HCT116 (cell line): ENCODE data around the gene GALNT2. TPM values are rescaled to one million over a fixed set of nuclear protein-coding genes. Genes with fewer than 3 reads are reported as not detected.

Experiments
- ATAC-seq: fragments of 200-7000 bp; cut with Tn5 transposase; 2 replicates; pipeline ENCODE4 v1.9.1; 2020; ENCODE audit warnings: mild to moderate bottlenecking, moderate library complexity
- BruUV-seq: library from RNA; stranded (reverse); fragments of 400-500 nt; replicated peaks from 2 replicates; lab custom pipeline; 2021; lab: Mats Ljungman, UMichigan
- CTCF ChIA-PET: fragments of 300-600 bp; sonication (Branson Sonifier 250); formaldehyde crosslinking; loops from one replicate; lab custom pipeline; 2021; ENCODE audit warnings: antibody characterized with exemption; lab: Charles Lee
- POLR2A ChIA-PET: fragments of 300-600, 350-600 bp; sonication (Branson Sonifier 250); formaldehyde crosslinking; loops from one replicate; lab custom pipeline; 2021; ENCODE audit warnings: antibody characterized with exemption; lab: Charles Lee
- RAD21 ChIA-PET, 2 experiments: fragments of 300-600 bp; sonication (Branson Sonifier 250); formaldehyde crosslinking; loops; one replicate each; lab custom pipeline; 2023; ENCODE audit warnings: low total read pairs in 2 of 2; ENCODE audit not compliant: uncharacterized antibody in 2 of 2, unreplicated experiment in 2 of 2, low non-redundant PET in 1 of 2; lab: Charles Lee
- DNase-seq: peaks from one replicate; pipeline ENCODE4 v3.0.0-alpha.2; 2010; ENCODE audit warnings: low read depth, low spot score
- H2AFZ ChIP-seq: fragments of 200-600 bp; shearing (Covaris generic), sonication (generic); 2 replicates; pipeline ENCODE4 v1.6.1; 2017; ENCODE audit warnings: low read depth, mixed run types, mixed read lengths, antibody characterized with exemption, low read length; ENCODE audit not compliant: poor library complexity, severe bottlenecking
- H3K27ac ChIP-seq: 2 replicates; pipeline ENCODE4 v1.5.1; 2012; ENCODE audit warnings: low read depth, low read length
- H3K27me3 ChIP-seq: fragments of 200-600 bp; sonication (generic); 2 replicates; pipeline ENCODE4 v1.6.1; 2016; ENCODE audit warnings: mixed run types, low read length, mixed read lengths; ENCODE audit not compliant: insufficient read depth
- H3K36me3 ChIP-seq, 2 experiments: fragments of 200-500 bp in 1 of 2; fragments of 200-600 bp in 1 of 2; sonication (Bioruptor generic) in 1 of 2; sonication (generic) in 1 of 2; 2 replicates each; pipeline versions ENCODE4 v1.5.1 to v1.6.1; 2014 to 2016; ENCODE audit warnings: low read length in 2 of 2, inconsistent platforms in 1 of 2, mixed read lengths in 1 of 2, mixed run types in 1 of 2; ENCODE audit not compliant: insufficient read depth in 2 of 2, control insufficient read depth in 1 of 2
- H3K4me1 ChIP-seq, 2 experiments: fragments of 200-600 bp in 1 of 2; sonication (generic) in 1 of 2; 2 replicates each; pipeline versions ENCODE4 v1.5.1 to v1.6.1; 2012 to 2017; ENCODE audit warnings: low read length in 2 of 2, inconsistent platforms in 1 of 2, mild to moderate bottlenecking in 1 of 2, mixed read lengths in 1 of 2, mixed run types in 1 of 2, moderate library complexity in 1 of 2; ENCODE audit not compliant: insufficient read depth in 2 of 2, control insufficient read depth in 1 of 2
- H3K4me2 ChIP-seq: fragments of 200-600 bp; sonication (generic); 2 replicates; pipeline ENCODE4 v1.6.1; 2017; ENCODE audit warnings: mixed run types, low read length, mixed read lengths
- H3K4me3 ChIP-seq, 2 experiments: fragments of 200-600 bp in 1 of 2; sonication (generic) in 1 of 2; replicated peaks in 1 of 2; 2 replicates each; pipeline ENCODE4 v1.5.1; 2011 to 2016; ENCODE audit warnings: low read length in 2 of 2, control low read depth in 1 of 2, low read depth in 1 of 2, mild to moderate bottlenecking in 1 of 2, mixed read lengths in 1 of 2, mixed run types in 1 of 2
- H3K79me2 ChIP-seq: fragments of 200-600 bp; sonication (generic); 2 replicates; pipeline ENCODE4 v1.6.1; 2017; ENCODE audit warnings: mild to moderate bottlenecking, mixed run types, low read length, moderate library complexity, mixed read lengths; ENCODE audit not compliant: insufficient read depth
- H3K9ac ChIP-seq: fragments of 200-600 bp; sonication (generic); 2 replicates; pipeline ENCODE4 v1.6.1; 2016; ENCODE audit warnings: low read length, mixed read lengths
- H3K9me2 ChIP-seq: fragments of 200-600 bp; sonication (generic), shearing (Covaris generic); 2 replicates; pipeline ENCODE4 v1.6.1; 2017; ENCODE audit warnings: mixed run types, mild to moderate bottlenecking, moderate library complexity; ENCODE audit not compliant: insufficient read depth
- H3K9me3 ChIP-seq, 2 experiments: fragments of 200-500 bp in 1 of 2; fragments of 200-600 bp in 1 of 2; sonication (Bioruptor generic) in 1 of 2; sonication (generic) in 1 of 2; 2 replicates each; pipeline ENCODE4 v1.6.1; 2014 to 2017; ENCODE audit warnings: low read length in 2 of 2, mixed read lengths in 2 of 2, inconsistent platforms in 1 of 2, low read depth in 1 of 2, mild to moderate bottlenecking in 1 of 2, mixed run types in 1 of 2, moderate library complexity in 1 of 2; ENCODE audit not compliant: control insufficient read depth in 1 of 2, insufficient read depth in 1 of 2
- H4K20me1 ChIP-seq: fragments of 200-600 bp; sonication (generic), shearing (Covaris generic); 2 replicates; pipeline ENCODE4 v1.6.1; 2017; ENCODE audit warnings: mixed run types, mild to moderate bottlenecking, moderate library complexity; ENCODE audit not compliant: insufficient read depth
- CBX3 ChIP-seq: IDR thresholded peaks from 2 replicates; pipeline ENCODE4 v1.6.1; 2012; ENCODE audit warnings: low read depth
- CEBPB ChIP-seq: IDR thresholded peaks from 2 replicates; pipeline ENCODE4 v1.6.1; 2012; ENCODE audit warnings: low read depth
- CTCF ChIP-seq, 3 experiments: fragments of 200-600 bp in 1 of 3; sonication (generic) in 1 of 3; IDR thresholded peaks in 2 of 3; conservative IDR thresholded peaks in 1 of 3; 2 replicates each; pipeline ENCODE4 v1.5.1; 2012 to 2017; ENCODE audit warnings: low read depth in 2 of 3, low read length in 2 of 3, antibody characterized with exemption in 1 of 3, borderline replicate concordance in 1 of 3, control low read depth in 1 of 3, mild to moderate bottlenecking in 1 of 3, mixed read lengths in 1 of 3, mixed run types in 1 of 3, moderate library complexity in 1 of 3; ENCODE audit not compliant: insufficient read depth in 1 of 3
- EGR1 ChIP-seq: IDR thresholded peaks from 2 replicates; pipeline ENCODE4 v1.6.1; 2012; ENCODE audit warnings: low read depth
- ELF1 ChIP-seq: IDR thresholded peaks from 2 replicates; pipeline ENCODE4 v1.6.1; 2012; ENCODE audit warnings: low read depth, borderline replicate concordance
- EZH2 ChIP-seq: fragments of 200-600 bp; sonication (generic); IDR thresholded peaks from 2 replicates; pipeline ENCODE4 v1.6.1; 2017; ENCODE audit warnings: antibody characterized with exemption, mixed run types
- EZH2phosphoT487 ChIP-seq: fragments of 200-600 bp; IDR thresholded peaks from 2 replicates; pipeline ENCODE4 v1.6.1; 2018; ENCODE audit warnings: antibody characterized with exemption, borderline replicate concordance
- JUND ChIP-seq: IDR thresholded peaks from 2 replicates; pipeline ENCODE4 v1.6.1; 2012
- POLR2A ChIP-seq: IDR thresholded peaks from 2 replicates; pipeline ENCODE4 v1.7.0; 2011; ENCODE audit warnings: borderline replicate concordance; ENCODE audit not compliant: insufficient read depth, insufficient read length; ENCODE audit errors: extremely low read depth
- POLR2AphosphoS5 ChIP-seq: IDR thresholded peaks from 2 replicates; pipeline ENCODE4 v1.6.1; 2011; ENCODE audit warnings: mild to moderate bottlenecking, low read depth, low read length, moderate library complexity
- REST ChIP-seq: IDR thresholded peaks from 2 replicates; pipeline ENCODE4 v1.6.1; 2012; ENCODE audit warnings: low read depth
- SIN3A ChIP-seq: IDR thresholded peaks from 2 replicates; pipeline ENCODE4 v1.6.1; 2012; ENCODE audit warnings: low read depth
- SP1 ChIP-seq: IDR thresholded peaks from 2 replicates; pipeline ENCODE4 v1.6.1; 2012; ENCODE audit warnings: low read depth
- SRF ChIP-seq: IDR thresholded peaks from 2 replicates; pipeline ENCODE4 v1.6.1; 2012; ENCODE audit warnings: low read depth
- TCF7L2 ChIP-seq: IDR thresholded peaks from 2 replicates; pipeline ENCODE4 v1.7.0; 2011; ENCODE audit warnings: borderline replicate concordance, inconsistent platforms; ENCODE audit not compliant: insufficient read depth, insufficient read length; ENCODE audit errors: extremely low read depth
- YY1 ChIP-seq: IDR thresholded peaks from 2 replicates; pipeline ENCODE4 v1.6.1; 2011; ENCODE audit warnings: low read length, low read depth, moderate library complexity, mild to moderate bottlenecking; ENCODE audit not compliant: insufficient replicate concordance; ENCODE audit errors: extremely low read depth
- ZBTB33 ChIP-seq: IDR thresholded peaks from 2 replicates; pipeline ENCODE4 v1.6.1; 2011; ENCODE audit warnings: mild to moderate bottlenecking, low read length, moderate library complexity; ENCODE audit not compliant: insufficient replicate concordance; ENCODE audit errors: extremely low read depth
- ZFX ChIP-seq: fragments of 450-650 bp; IDR thresholded peaks from 2 replicates; pipeline ENCODE4 v1.6.1; 2017
- ZNF274 ChIP-seq: fragments of 200-500 bp; sonication (Bioruptor generic); IDR thresholded peaks from 2 replicates; pipeline ENCODE4 v1.6.1; 2014; ENCODE audit warnings: mild to moderate bottlenecking, low read depth, low read length, inconsistent platforms
- intact Hi-C: fragments of 100-400 bp; cut with micrococcal nuclease; formaldehyde crosslinking; loops from 2 replicates; pipeline ENCODE4 v1.10.0; 2022
- total RNA-seq: library from RNA; stranded (reverse); gene quantifications from one replicate; pipeline ENCODE4 v1.2.1, GENCODE V29; 2021; ENCODE audit not compliant: unreplicated experiment

GALNT2 gene
- total RNA-seq, 1 experiment from 2014 or later = 40.8 TPM

GRCh38 chr1:230130172-230130944 lies 63.3 kb downstream of the GALNT2 start:
- Histone ChIP-seq H3K79me2 (no peaks in the 10 kb centered on the region), H3K4me1 (peaks cover 7 to 20% of the 10 kb centered on the region in 2 experiments), H4K20me1 (no peaks in the 10 kb centered on the region), H3K27me3 (no peaks in the 10 kb centered on the region), H3K9me3 (no peaks in the 10 kb centered on the region), H3K27ac (no peak overlapping the region), H2AFZ (no peak overlapping the region), H3K4me2 (no peak overlapping the region), H3K9ac (no peak overlapping the region), H3K36me3 (no peaks in the 10 kb centered on the region), H3K4me3 (no peak overlapping the region), H3K9me2 (no peaks in the 10 kb centered on the region)
- TF ChIP-seq CTCF (IDR thresholded peaks at IDR 0.05 in 2 of 3, conservative IDR thresholded peaks at IDR 0.05 in 1 of 3; ENCODE audit: borderline replicate concordance in 1 of 3, insufficient read depth in 1 of 3, low read depth in 2 of 3, low read length in 2 of 3) (no peak), ZFX (no peak), JUND (no peak), TCF7L2 (no peak), EZH2phosphoT487 (no peak), CEBPB (no peak), POLR2A (no peak), EZH2 (no peak), EGR1 (no peak), CBX3 (no peak), POLR2AphosphoS5 (no peak), ZNF274 (no peak), SIN3A (no peak), ZBTB33 (no peak), SRF (no peak), REST (no peak), ELF1 (no peak), SP1 (no peak), YY1 (no peak)
- no peak for ATAC-seq
- CTCF ChIA-PET = no interaction called here
- DNase-seq = no peak
- intact Hi-C loops = no loop called here
- RAD21 ChIA-PET = no interaction called here
- BruUV-seq = no TSS peak
- POLR2A ChIA-PET = no interaction called here
